Aorta (tissue), 5 donors: ENCODE measurements around the gene SYTL5. TPM values are rescaled to one million over a fixed set of nuclear protein-coding genes. Genes with fewer than 3 reads are reported as not detected.

Experiments
- ATAC-seq: fragments of 200-7000 bp; cut with Tn5 transposase; one replicate; pipeline ENCODE4 v1.9.1; 2022; ENCODE audit warnings: moderate library complexity; ENCODE audit not compliant: low FRiP score
- DNase-seq, 2 donors: peaks; one replicate each; pipeline ENCODE4 v3.0.0-alpha.2; 2020
- H3K27ac ChIP-seq, 2 donors: one replicate each; pipeline ENCODE4 v1.5.1; 2013; ENCODE audit warnings: low read length in 2 of 2, mild to moderate bottlenecking in 2 of 2, moderate library complexity in 2 of 2, control low read depth in 1 of 2, inconsistent platforms in 1 of 2, low read depth in 1 of 2
- H3K27me3 ChIP-seq, 2 donors: one replicate each; pipeline ENCODE4 v1.6.1; 2013; ENCODE audit warnings: control low read depth in 1 of 2, low read length in 1 of 2, mild to moderate bottlenecking in 1 of 2, moderate library complexity in 1 of 2; ENCODE audit not compliant: insufficient read depth in 2 of 2, control insufficient read depth in 1 of 2
- H3K36me3 ChIP-seq, 2 donors: one replicate each; pipeline ENCODE4 v1.6.1; 2013; ENCODE audit warnings: control low read depth in 1 of 2, low read length in 1 of 2, mild to moderate bottlenecking in 1 of 2; ENCODE audit not compliant: insufficient read depth in 2 of 2, control insufficient read depth in 1 of 2
- H3K4me1 ChIP-seq, 2 donors: one replicate each; pipeline ENCODE4 v1.6.1; 2013; ENCODE audit warnings: low read length in 2 of 2, control low read depth in 1 of 2, mild to moderate bottlenecking in 1 of 2, moderate library complexity in 1 of 2; ENCODE audit not compliant: insufficient read depth in 2 of 2, control insufficient read depth in 1 of 2
- H3K4me3 ChIP-seq, 2 donors: one replicate each; pipeline ENCODE4 v1.5.1; 2013; ENCODE audit warnings: low read length in 2 of 2, control low read depth in 1 of 2, mild to moderate bottlenecking in 1 of 2
- H3K9me3 ChIP-seq: one replicate; pipeline ENCODE4 v1.6.1; 2013; ENCODE audit warnings: mild to moderate bottlenecking, low read length; ENCODE audit not compliant: control insufficient read depth
- WGBS, 2 donors: extraction: QIAGEN DNeasy Blood & Tissue Kit; methylation state at CpG; one replicate each; pipeline ENCODE4 v1.1.7; 2013; 5-methylcytosine and 5-hydroxymethylcytosine counted together
- intact Hi-C, 2 donors: fragments of 100-400 bp; cut with DNase I; formaldehyde crosslinking; loops; one replicate each; pipeline versions ENCODE4 v1.14.2 to v1.15.0; 2022
- polyA plus RNA-seq, 2 donors: library from polyadenylated mRNA; stranded (reverse); fragments of 200-250 nt; gene quantifications; one replicate each; pipeline ENCODE4 v1.2.3, GENCODE V29; 2013
- total RNA-seq, 2 donors: library from RNA; stranded (reverse); fragmentation: NEBNext Ultra II Directional; extraction: Animal tissue kit (Norgen Biotek cat#: 25700); gene quantifications; one replicate each; pipeline ENCODE4 v1.2.1, GENCODE V29; 2021
- donor health status: healthy with polysubstance abuse.
- donor health status: Bipolar disorder and iron deficiency.
- donor health status: DM: no; HTN: no; CAD: no.
- donor health status: DM: no; HTN: no; CAD: no.
- donor health status: DM: yes; HTN: yes; CAD: no.

SYTL5 gene
- total and polyA plus RNA-seq, 4 donors: 0.18 to 1.8 TPM; not detected in 2

GRCh38 chrX:38069991-38070390, 63.6 kb downstream of the SYTL5 start:
- intact Hi-C loops: no loop called here
- Histone ChIP-seq H3K9me3 (no peaks in the 10 kb centered on the region), H3K36me3 (no peaks in the 10 kb centered on the region), H3K27me3 (no peaks in the 10 kb centered on the region), H3K4me1 (no peaks in the 10 kb centered on the region), H3K27ac (no peak overlapping the region), H3K4me3 (no peak overlapping the region)
- DNase-seq (no peak), ATAC-seq (no peak)
- WGBS, 2 donors: 75 to 95% methylated on average over 1 of the region's 1 CpG

GRCh38 chrX:38079463-38079862, 73.1 kb downstream of the SYTL5 start:
- ATAC-seq (no peak), DNase-seq (no peak)
- H3K36me3 ChIP-seq: no peaks in the 10 kb centered on the region
- H3K4me1 ChIP-seq: no peaks in the 10 kb centered on the region
- no peaks in the 10 kb centered on the region for H3K27me3 ChIP-seq
- no peak overlapping the region for H3K27ac ChIP-seq
- intact Hi-C loops: no loop called here
- no peak overlapping the region for H3K4me3 ChIP-seq
- no peaks in the 10 kb centered on the region for H3K9me3 ChIP-seq

- Histone ChIP-seq H3K4me3 (no peak overlapping the region), H3K27me3 (no peaks in the 10 kb centered on the region), H3K9me3 (no peaks in the 10 kb centered on the region), H3K4me1 (no peaks in the 10 kb centered on the region), H3K27ac (no peak overlapping the region), H3K36me3 (no peaks in the 10 kb centered on the region)
- no peak for DNase-seq
- intact Hi-C loops: no loop called here
- ATAC-seq: no peak
- WGBS, 2 donors: 72 to 81% methylated on average over 3 of the region's 3 CpGs
Measured at GRCh38 chrX:38080808-38081207, 74.5 kb downstream of the SYTL5 start.

GRCh38 chrX:38081909-38082308, 75.6 kb downstream of the SYTL5 start:
- H3K9me3 ChIP-seq: no peaks in the 10 kb centered on the region
- no peaks in the 10 kb centered on the region for H3K36me3 ChIP-seq
- no peak overlapping the region for H3K4me3 ChIP-seq
- H3K4me1 ChIP-seq: no peaks in the 10 kb centered on the region
- WGBS, 2 donors: 82 to 91% methylated on average over 1 of the region's 1 CpG
- intact Hi-C loops: no loop called here
- ATAC-seq (no peak), DNase-seq (no peak)
- no peak overlapping the region for H3K27ac ChIP-seq
- no peaks in the 10 kb centered on the region for H3K27me3 ChIP-seq

- no peaks in the 10 kb centered on the region for H3K9me3 ChIP-seq
- DNase-seq (no peak), ATAC-seq (no peak)
- no peak overlapping the region for H3K27ac ChIP-seq
- intact Hi-C loops: no loop called here
- H3K4me1 ChIP-seq: no peaks in the 10 kb centered on the region
- H3K27me3 ChIP-seq: no peaks in the 10 kb centered on the region
- no peaks in the 10 kb centered on the region for H3K36me3 ChIP-seq
- H3K4me3 ChIP-seq: no peak overlapping the region
- WGBS, 2 donors: 82 to 98% methylated on average over 2 of the region's 2 CpGs
Measured at GRCh38 chrX:38082309-38082708, 76.0 kb downstream of the SYTL5 start.

GRCh38 chrX:38085813-38086212, 79.5 kb downstream of the SYTL5 start:
- no peaks in the 10 kb centered on the region for H3K4me1 ChIP-seq
- no peaks in the 10 kb centered on the region for H3K9me3 ChIP-seq
- H3K4me3 ChIP-seq: no peak overlapping the region
- H3K27ac ChIP-seq: no peak overlapping the region
- H3K36me3 ChIP-seq: no peaks in the 10 kb centered on the region
- WGBS, 2 donors: 67 to 91% methylated on average over 4 of the region's 4 CpGs
- ATAC-seq (no peak), DNase-seq (no peak)
- intact Hi-C loops: no loop called here
- H3K27me3 ChIP-seq: no peaks in the 10 kb centered on the region

GRCh38 chrX:38086451-38087215, 80.3 kb downstream of the SYTL5 start:
- 60 to 67% methylated on average over 4 of the region's 4 CpGs for WGBS, 2 donors
- H3K9me3 ChIP-seq: no peaks in the 10 kb centered on the region
- intact Hi-C loops: no loop called here
- H3K36me3 ChIP-seq: no peaks in the 10 kb centered on the region
- no peaks in the 10 kb centered on the region for H3K4me1 ChIP-seq
- H3K27ac ChIP-seq: no peak overlapping the region
- H3K27me3 ChIP-seq: no peaks in the 10 kb centered on the region
- no peak overlapping the region for H3K4me3 ChIP-seq
- DNase-seq (no peak), ATAC-seq (no peak)

GRCh38 chrX:38087594-38087993, 81.2 kb downstream of the SYTL5 start:
- Histone ChIP-seq H3K36me3 (no peaks in the 10 kb centered on the region), H3K4me3 (no peak overlapping the region), H3K27me3 (no peaks in the 10 kb centered on the region), H3K27ac (no peak overlapping the region), H3K4me1 (no peaks in the 10 kb centered on the region), H3K9me3 (no peaks in the 10 kb centered on the region)
- ATAC-seq (no peak), DNase-seq (no peak)
- 78 to 96% methylated on average over 1 of the region's 1 CpG for WGBS, 2 donors
- intact Hi-C loops: no loop called here

GRCh38 chrX:38089173-38089982, 83.0 kb downstream of the SYTL5 start:
- no peak overlapping the region for H3K27ac ChIP-seq
- intact Hi-C loops: no loop called here
- H3K4me3 ChIP-seq: no peak overlapping the region
- no peaks in the 10 kb centered on the region for H3K9me3 ChIP-seq
- H3K27me3 ChIP-seq: no peaks in the 10 kb centered on the region
- no peak for ATAC-seq
- H3K4me1 ChIP-seq: no peaks in the 10 kb centered on the region
- H3K36me3 ChIP-seq: no peaks in the 10 kb centered on the region
- no peak for DNase-seq
- 71 to 88% methylated on average over 8 of the region's 8 CpGs for whole genome bisulfite sequencing, 2 donors
